Stimulated activated CD4-positive, alpha-beta T cell treated with anti-CD3 and anti-CD28 coated beads, Interleukin-1b, Interleukin-23, amount 100 ng/mL, for 1 hour (primary cell): ENCODE data around the gene OR13F1.
"Not testable (repeated sequence)": the region's sequence is repeated elsewhere in the genome, so short reads cannot be mapped to it uniquely, and the experiment has no call there.

ENCODE experiments used
- DNase-seq, 2 donors: peaks; one replicate each; pipeline ENCODE4 v3.0.0-alpha.2; 2020; ENCODE audit warnings: low read depth in 2 of 2

OR13F1 gene

DNA sequence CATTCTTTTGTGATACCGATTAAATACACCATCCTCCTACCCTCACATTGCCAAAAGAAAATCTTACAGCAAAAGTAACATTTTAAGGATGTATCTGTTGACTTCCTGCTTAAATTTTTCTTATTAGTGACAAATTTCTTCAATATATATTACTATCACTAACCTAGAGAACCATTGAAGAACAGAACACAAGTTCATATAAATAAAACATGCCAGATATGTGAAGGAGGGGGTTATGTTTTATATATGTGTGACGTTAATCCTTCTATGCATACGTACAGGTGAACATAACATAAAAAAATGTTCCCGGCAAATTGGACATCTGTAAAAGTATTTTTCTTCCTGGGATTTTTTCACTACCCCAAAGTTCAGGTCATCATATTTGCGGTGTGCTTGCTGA is at the start of gene OR13F1:
Gene OR13F1, plus strand, starts transcription at position 301 of the 400 bp plus-strand sequence. Its CDS starts 0 bp downstream, at position 301.
- DNase-seq = no peak

DNA sequence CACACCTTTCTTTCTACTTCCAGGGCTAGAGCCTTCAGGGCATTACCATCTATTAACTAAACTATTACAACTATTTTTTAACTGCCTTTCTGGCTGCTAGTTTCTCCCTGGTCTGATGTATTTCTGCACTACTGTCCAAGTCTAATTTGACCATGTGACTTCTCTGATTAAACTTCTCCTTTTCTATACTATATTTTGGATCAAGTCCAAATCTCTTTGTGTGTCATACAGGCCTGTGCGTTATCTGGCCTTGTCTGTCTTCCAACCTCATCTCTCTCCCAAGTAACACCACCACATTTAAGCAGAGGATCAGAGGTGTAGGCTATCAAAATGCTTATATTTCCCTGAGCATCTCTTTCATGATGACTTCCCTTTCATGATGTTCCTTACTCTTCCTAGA is 47.2 kb upstream of the OR13F1 start:
- no peak for DNase-seq

DNA sequence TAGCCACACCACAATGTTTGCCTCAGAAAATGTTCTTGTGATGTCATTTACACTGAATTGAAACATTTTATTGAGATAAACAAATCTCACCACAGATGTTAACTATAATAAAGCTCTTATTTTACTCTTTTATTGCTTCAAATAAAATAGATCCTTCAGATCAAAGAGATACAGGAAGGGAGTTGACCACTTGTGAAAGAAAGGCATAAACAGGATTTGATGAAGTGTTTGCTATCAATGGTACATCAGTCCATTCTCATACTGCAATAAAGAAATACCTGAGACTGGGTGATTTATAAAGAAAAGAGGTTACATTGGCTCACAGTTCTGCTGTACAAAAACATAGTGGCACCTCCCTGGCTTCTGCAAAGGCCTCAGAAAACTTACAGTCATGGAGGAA is 40.2 kb upstream of the OR13F1 start:
- DNase-seq = no peak

DNA sequence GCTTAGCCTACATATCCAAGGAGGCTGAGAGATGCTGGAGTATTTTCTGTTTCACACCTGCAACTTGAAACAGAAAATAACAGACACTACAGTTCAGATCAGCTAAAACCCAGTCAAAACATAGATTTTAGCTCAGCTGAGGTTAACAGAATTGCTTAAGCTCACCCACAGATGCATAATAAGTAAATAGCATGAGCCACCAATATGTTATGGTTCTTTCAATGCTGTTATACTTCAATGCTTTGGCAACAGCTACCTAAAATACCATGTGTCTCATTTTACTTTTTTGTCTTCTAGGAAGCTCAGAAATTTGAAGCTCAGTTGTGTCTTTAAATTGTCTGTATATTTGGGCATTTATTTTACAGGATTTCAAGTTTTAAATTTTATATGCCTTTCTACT is 35.8 kb upstream of the OR13F1 start:
- no peak for DNase-seq

DNA sequence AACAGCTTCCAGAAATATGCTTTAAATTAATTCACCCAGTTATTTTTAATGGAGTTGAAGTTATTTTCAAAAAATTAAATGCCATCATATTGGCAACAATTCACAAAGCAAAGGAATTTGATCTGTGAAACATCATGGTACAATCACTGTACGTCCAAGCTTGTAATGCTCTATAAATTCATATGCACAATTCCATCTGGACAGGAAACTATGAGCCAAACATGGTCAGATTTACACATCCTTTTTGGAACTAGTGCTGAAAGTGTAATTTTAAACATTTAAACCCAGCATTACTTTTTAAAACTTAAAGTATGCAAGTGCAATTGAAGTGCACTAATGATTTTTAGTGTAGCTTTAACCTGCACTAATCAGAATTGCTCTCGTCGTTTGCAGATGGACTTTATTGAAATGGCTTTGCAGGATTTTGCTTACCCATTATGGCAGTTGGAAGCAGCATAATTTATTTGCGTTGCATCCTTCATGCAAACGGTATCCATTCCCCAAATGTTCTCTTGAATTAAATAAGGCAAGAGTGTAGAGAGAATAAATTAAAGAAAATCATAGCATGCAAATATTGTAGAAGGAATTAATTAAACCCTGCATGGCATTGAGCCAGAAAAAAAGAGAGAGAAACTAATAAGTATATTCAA is 21.0 kb upstream of the OR13F1 start:
- DNase-seq = no peak

DNA sequence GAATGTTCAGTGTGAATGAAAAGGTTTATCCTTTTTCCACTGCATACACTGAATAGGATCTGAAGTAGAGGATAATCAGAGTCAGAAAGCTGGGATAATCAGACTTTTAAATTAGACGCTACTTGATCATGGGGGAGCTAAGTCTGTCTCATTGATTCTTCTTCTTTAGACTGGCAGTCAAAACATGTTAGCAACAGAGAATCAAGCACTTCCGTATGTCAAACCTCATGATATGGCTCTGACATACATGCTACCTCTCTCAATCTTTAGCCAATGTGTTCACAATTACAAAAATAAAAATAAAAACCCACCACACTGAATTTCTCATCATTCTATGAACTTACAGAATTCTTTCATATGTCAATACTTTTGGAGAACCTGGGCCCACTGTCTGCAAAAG is 19.0 kb upstream of the OR13F1 start:
- no peak for DNase-seq

- no peak for DNase-seq
Measured at GRCh38 chr9:104494808-104495207, 9.3 kb upstream of the OR13F1 start.

DNA sequence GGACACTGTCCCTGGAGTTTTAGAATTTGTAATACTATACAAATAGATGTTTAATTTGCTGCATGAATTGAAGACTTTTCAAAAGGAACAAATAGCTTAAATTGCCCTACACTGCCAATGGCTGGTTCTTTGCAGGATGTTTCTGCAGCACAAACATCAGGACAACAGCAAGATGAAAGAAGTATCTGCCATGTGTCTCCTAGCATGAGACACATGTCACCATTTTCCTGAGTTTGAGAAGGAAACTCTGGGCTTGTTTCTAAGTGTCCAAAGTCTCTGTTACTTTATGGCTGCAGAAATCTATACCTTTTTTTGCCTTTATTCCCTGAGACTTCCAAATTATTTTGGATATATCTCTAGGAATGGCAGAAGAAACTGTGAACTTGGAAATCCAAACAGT is 623 bp upstream of the OR13F1 start:
- no peak for DNase-seq

- DNase-seq = no peak
Measured at GRCh38 chr9:104506565-104506964, 2.5 kb downstream of the OR13F1 start.

- no peak for DNase-seq
Measured at GRCh38 chr9:104514901-104515300, 10.8 kb downstream of the OR13F1 start.

GRCh38 chr9:104520241-104520640 is 16.2 kb downstream of the OR13F1 start:
- not testable (repeated sequence) for DNase-seq

- no peak for DNase-seq
Measured at GRCh38 chr9:104527109-104527508, 23.0 kb downstream of the OR13F1 start, which contains the start of gene OR13C4. OR13C4 (minus strand) TSS chr9:104527209; CDS start chr9:104527209, 0 bp downstream.

- DNase-seq = no peak
Measured at GRCh38 chr9:104536756-104537155, 32.7 kb downstream of the OR13F1 start, which contains the start of gene OR13C3. OR13C3 (minus strand) TSS chr9:104536856; CDS start chr9:104536723, 133 bp downstream.

DNA sequence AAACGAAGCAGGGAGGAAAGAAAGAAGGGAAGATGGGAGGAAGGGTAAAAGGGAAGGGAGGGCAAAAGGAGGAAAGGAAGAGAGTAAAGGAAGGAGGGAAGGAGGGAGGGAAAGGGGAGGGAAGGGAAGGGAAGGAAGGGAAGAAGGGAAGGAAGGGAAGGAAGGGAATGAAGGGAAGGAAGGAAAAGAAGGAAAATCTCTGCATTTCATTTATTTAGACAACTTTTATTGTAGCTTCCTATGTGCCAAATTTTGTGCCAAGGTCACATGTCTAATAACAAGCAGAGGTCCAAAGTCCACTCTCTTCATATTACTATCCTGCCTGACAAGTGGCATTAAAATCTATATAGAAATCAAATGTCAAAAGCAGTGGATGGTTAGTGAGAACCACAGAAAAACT is 35.2 kb downstream of the OR13F1 start:
- no peak for DNase-seq

DNA sequence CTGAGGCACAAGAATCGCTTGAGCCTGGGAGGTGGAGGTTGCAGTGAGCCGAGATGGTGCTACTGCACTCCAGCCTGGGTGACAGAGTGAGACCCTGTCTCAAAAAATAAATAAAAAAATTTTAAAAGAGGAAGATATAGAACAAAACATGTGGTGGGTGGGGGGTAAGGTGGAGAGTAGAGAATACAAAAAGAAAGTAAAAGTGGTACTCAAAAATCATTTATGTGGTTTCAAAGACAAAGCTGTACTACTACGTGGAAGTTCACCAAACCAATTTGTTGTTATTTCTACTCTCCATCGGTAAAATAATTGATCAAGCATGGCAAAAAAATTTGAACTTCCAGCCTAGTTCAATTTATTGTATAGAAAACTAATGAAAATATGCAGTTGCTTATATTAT is 40.6 kb downstream of the OR13F1 start:
- no peak for DNase-seq

- DNase-seq = no peak
Measured at GRCh38 chr9:104553261-104553660, 49.2 kb downstream of the OR13F1 start.
